SK-N-SH treated with all-trans-retinoic acid at 6 μM for 48 hours (cell line): ENCODE measurements around the gene TBCD.
A peak's percentile ranks its signal among the peaks of the same experiment; 100 is the strongest.

Source experiments
- CSDC2 ChIP-seq: fragments of 250-450 bp; sonication (Bioruptor Pico); IDR thresholded peaks from 2 replicates; pipeline ENCODE4 v1.5.0; 2020; ENCODE audit warnings: mild to moderate bottlenecking, moderate library complexity
- ISL1 ChIP-seq: fragments of 250-450 bp; sonication (Bioruptor Pico); IDR thresholded peaks from 2 replicates; pipeline ENCODE4 v2.1.2; 2022; ENCODE audit warnings: mild to moderate bottlenecking, moderate library complexity
- RARB ChIP-seq: fragments of 250-450 bp; sonication (Bioruptor Pico); IDR thresholded peaks from 2 replicates; pipeline ENCODE4 v1.8.0; 2021; ENCODE audit warnings: mild to moderate bottlenecking, moderate library complexity
- ZFP3 ChIP-seq: fragments of 250-450 bp; sonication (Bioruptor Pico); IDR thresholded peaks from 2 replicates; pipeline ENCODE4 v1.5.0; 2020; ENCODE audit warnings: mild to moderate bottlenecking, moderate library complexity
- ZNF565 ChIP-seq: fragments of 450-650 bp; formaldehyde crosslinking; conservative IDR thresholded peaks from 2 replicates; pipeline ENCODE4 v1.5.0; 2020; ENCODE audit warnings: low read depth, mild to moderate bottlenecking, moderate library complexity
- TF ChIP-seq, protein P1 (sequence below): fragments of 250-450 bp; sonication (Bioruptor Pico); IDR thresholded peaks from 2 replicates; pipeline ENCODE4 v1.5.1; 2020; ENCODE audit warnings: low read depth, mild to moderate bottlenecking, moderate library complexity

DNA sequence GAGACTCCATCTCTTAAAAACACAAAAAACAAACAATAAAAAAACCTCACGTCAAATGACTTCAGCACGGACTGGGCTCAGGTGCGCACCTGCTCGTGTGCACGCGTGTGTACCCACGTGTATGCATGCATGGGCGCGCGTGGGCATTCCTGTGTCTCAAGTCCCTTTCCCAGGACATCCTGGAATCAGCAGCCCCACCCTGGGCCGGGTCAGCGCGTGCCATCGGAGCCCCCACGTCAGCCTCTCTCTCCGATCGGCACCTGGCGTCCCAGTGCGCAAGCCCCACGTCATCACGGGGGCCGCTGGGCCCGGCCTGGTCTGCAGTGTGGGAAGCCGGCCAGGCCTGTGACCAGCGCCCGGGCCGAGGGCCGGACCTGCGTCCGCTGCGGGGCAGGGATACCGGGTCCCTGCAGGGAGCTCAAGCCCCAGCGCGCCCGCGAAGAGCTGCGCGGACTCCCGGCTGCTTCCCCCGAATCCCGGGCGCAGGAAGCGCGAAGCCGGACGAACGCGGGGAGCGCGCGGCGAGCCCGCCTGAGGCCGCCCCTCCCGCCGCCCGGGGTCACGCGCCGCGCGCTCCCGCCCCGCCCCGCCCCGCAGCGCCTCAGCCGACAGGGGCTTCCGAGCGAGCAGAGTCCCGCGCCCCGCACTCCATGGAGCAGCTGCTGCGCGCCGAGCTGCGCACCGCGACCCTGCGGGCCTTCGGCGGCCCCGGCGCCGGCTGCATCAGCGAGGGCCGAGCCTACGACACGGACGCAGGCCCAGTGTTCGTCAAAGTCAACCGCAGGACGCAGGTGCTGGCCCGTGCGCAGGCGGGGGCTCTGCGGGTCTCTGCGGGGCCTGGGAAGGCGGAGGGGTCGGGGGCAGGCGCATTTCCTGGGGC lies 16.6 kb upstream of the TBCD start, which contains the start of gene FN3K:
- no peak for TF ChIP-seq ISL1
- peak; percentile 84 for TF ChIP-seq ZFP3 (CRISPR knock-in tag)
- TF ChIP-seq ZNF565 (CRISPR knock-in tag) = no peak
- TF ChIP-seq, protein P1, sequence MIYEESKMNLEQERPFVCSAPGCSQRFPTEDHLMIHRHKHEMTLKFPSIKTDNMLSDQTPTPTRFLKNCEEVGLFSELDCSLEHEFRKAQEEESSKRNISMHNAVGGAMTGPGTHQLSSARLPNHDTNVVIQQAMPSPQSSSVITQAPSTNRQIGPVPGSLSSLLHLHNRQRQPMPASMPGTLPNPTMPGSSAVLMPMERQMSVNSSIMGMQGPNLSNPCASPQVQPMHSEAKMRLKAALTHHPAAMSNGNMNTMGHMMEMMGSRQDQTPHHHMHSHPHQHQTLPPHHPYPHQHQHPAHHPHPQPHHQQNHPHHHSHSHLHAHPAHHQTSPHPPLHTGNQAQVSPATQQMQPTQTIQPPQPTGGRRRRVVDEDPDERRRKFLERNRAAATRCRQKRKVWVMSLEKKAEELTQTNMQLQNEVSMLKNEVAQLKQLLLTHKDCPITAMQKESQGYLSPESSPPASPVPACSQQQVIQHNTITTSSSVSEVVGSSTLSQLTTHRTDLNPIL = no peak
- TF ChIP-seq RARB (CRISPR knock-in tag) = no peak
- TF ChIP-seq CSDC2 = peak; percentile 70; the same call in 1 of the 2 replicates
